Fibroblast of skin of back (primary cell): ENCODE results near the gene MDH2.
"Not testable (repeated sequence)": the region's sequence is repeated elsewhere in the genome, so short reads cannot be mapped to it uniquely, and the experiment has no call there.

Experiments
- DNase-seq: peaks from one replicate; pipeline ENCODE4 v3.0.0-alpha.2; 2013

Gene MDH2

GRCh38 chr7:76114742-76115141, 66.8 kb downstream of the MDH2 start:
- DNase-seq = not testable (repeated sequence)
